Tibial nerve (tissue), 4 donors: ENCODE results near the gene OLR1. TPM values are rescaled to one million over a fixed set of nuclear protein-coding genes. Genes with fewer than 3 reads are reported as not detected.

Experiments used
- DNase-seq, 2 donors: peaks; one replicate each; pipeline ENCODE4 v3.0.0-alpha.2; 2019; ENCODE audit warnings: low spot score in 2 of 2
- H3K27ac ChIP-seq, 4 donors: fragments of 200-600 bp; sonication (generic) in 3 of 4; one replicate each; pipeline ENCODE4 v1.5.1; 2017 to 2019; ENCODE audit warnings: mild to moderate bottlenecking in 1 of 4
- H3K27me3 ChIP-seq, 2 donors: fragments of 200-600 bp; sonication (generic) in 1 of 2; one replicate each; pipeline versions ENCODE4 v1.5.1 to v1.6.0; 2017 to 2019
- H3K36me3 ChIP-seq, 3 donors: fragments of 200-600 bp; sonication (generic); one replicate each; pipeline ENCODE4 v1.5.1; 2018 to 2019
- H3K4me1 ChIP-seq, 4 donors: fragments of 200-600 bp; sonication (generic) in 3 of 4; one replicate each; pipeline ENCODE4 v1.5.1; 2017 to 2019
- H3K4me3 ChIP-seq, 4 donors: fragments of 200-600 bp; sonication (generic) in 3 of 4; one replicate each; pipeline ENCODE4 v1.5.1; 2017 to 2019; ENCODE audit warnings: mild to moderate bottlenecking in 1 of 4, moderate library complexity in 1 of 4
- H3K9me3 ChIP-seq, 4 donors: fragments of 200-600 bp; sonication (generic) in 3 of 4; one replicate each; pipeline ENCODE4 v1.5.1; 2017 to 2019
- EP300 ChIP-seq, 2 donors: sonication (generic); formaldehyde crosslinking; IDR thresholded peaks; one replicate each; pipeline ENCODE4 v1.6.1; 2017; ENCODE audit warnings: antibody characterized with exemption in 2 of 2, mild to moderate bottlenecking in 1 of 2
- POLR2A ChIP-seq, 2 donors: fragments of 450-650 bp; IDR thresholded peaks; one replicate each; pipeline ENCODE4 v1.6.1; 2017; ENCODE audit warnings: antibody characterized with exemption in 2 of 2, mild to moderate bottlenecking in 2 of 2, moderate library complexity in 2 of 2
- WGBS, 2 donors: methylation state at CpG; one replicate each; pipeline ENCODE4 v1.1.5; 2018; 5-methylcytosine and 5-hydroxymethylcytosine counted together
- total RNA-seq, 4 donors: library from RNA; depleted of rRNA; stranded (reverse); fragments of >200 nt; gene quantifications; one replicate each; pipeline ENCODE4 v1.1.0, GENCODE V29; 2016
- TF ChIP-seq, protein P1 (sequence below), 5 experiments: fragments of 200-600 bp in 3 of 5; fragments of 450-650 bp in 2 of 5; sonication (generic) in 3 of 5; IDR thresholded peaks; one replicate each; pipeline ENCODE4 v1.5.1; 2016 to 2019; ENCODE audit warnings: antibody characterized with exemption in 5 of 5, mild to moderate bottlenecking in 3 of 5, moderate library complexity in 2 of 5

The OLR1 gene
- total RNA-seq, 4 donors from 2014 or later = 0.84 to 18.1 (median 2.2) TPM

- Histone ChIP-seq H3K4me1 (peaks cover 0 to 5% (median 0%) of the 10 kb centered on the region in 4 donors), H3K27ac (no peak overlapping the region), H3K4me3 (no peak overlapping the region), H3K9me3 (no peaks in the 10 kb centered on the region), H3K27me3 (no peaks in the 10 kb centered on the region), H3K36me3 (no peaks in the 10 kb centered on the region)
- TF ChIP-seq POLR2A (IDR thresholded peaks at IDR 0.05) = no peak
- TF ChIP-seq, protein P1, sequence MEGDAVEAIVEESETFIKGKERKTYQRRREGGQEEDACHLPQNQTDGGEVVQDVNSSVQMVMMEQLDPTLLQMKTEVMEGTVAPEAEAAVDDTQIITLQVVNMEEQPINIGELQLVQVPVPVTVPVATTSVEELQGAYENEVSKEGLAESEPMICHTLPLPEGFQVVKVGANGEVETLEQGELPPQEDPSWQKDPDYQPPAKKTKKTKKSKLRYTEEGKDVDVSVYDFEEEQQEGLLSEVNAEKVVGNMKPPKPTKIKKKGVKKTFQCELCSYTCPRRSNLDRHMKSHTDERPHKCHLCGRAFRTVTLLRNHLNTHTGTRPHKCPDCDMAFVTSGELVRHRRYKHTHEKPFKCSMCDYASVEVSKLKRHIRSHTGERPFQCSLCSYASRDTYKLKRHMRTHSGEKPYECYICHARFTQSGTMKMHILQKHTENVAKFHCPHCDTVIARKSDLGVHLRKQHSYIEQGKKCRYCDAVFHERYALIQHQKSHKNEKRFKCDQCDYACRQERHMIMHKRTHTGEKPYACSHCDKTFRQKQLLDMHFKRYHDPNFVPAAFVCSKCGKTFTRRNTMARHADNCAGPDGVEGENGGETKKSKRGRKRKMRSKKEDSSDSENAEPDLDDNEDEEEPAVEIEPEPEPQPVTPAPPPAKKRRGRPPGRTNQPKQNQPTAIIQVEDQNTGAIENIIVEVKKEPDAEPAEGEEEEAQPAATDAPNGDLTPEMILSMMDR (IDR thresholded peaks at IDR 0.05) = no peak
- no peak for TF ChIP-seq EP300 (IDR thresholded peaks at IDR 0.05)
- no peak for DNase-seq
- 62 to 70% methylated on average over 3 of the region's 3 CpGs for WGBS, 2 donors
These were observed 2.8 kb downstream of the OLR1 start for GRCh38 chr12:10169104-10169503.

DNA sequence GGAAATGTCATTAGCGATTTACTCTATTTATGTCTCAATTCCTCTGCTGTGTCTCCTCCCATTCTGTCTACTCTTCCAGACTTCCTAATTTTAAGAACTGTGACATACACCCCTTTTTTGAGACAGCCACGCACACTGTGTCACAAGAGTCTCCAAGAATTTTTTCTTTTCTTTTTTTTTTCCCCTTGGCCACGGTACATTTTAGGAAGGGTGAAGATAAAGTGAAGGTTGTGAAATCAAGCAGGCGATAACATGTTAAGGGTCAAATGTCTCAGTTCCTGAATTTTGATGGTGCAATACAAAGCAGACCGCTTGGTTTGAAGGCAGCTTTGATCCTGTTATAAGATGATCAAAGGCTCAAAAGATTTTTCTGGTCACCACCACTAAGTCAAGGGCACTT lies 4.3 kb downstream of the OLR1 start:
- H3K4me1 ChIP-seq = peaks cover 0 to 5% (median 0%) of the 10 kb centered on the region in 4 donors
- H3K9me3 ChIP-seq = no peaks in the 10 kb centered on the region
- H3K27me3 ChIP-seq = no peaks in the 10 kb centered on the region
- DNase-seq = peak in 1 of 2 donors; percentile 15
- H3K27ac ChIP-seq = peak overlapping the region in 1 of 4 donors; percentile 16
- no peak overlapping the region for H3K4me3 ChIP-seq
- H3K36me3 ChIP-seq = no peaks in the 10 kb centered on the region
- WGBS, 2 donors = 57 to 61% methylated on average over 5 of the region's 5 CpGs
- TF ChIP-seq EP300 (IDR thresholded peaks at IDR 0.05) = peak; percentile 41 to 80
- TF ChIP-seq POLR2A (IDR thresholded peaks at IDR 0.05) = no peak
- TF ChIP-seq, protein P1 (IDR thresholded peaks at IDR 0.05) = no peak

DNA sequence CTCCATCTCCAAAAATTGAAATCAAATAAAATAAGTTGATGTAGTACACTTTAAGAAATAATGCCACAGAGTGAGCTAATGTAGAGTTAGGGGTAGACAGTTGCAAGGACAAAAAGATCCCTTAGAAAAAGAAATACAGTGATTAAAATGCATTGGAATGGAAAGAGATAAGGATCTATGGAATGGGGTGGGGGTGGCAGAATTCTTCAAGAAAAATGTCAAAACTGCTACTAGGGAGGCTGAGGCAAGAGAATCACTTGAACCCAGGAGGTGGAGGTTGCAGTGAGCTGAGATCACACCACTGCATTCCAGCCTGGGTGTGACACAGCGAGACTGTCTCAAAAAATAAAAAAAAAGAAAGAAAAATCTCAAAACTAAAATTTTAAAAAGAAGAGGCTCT lies 6.5 kb downstream of the OLR1 start:
- H3K36me3 ChIP-seq = no peaks in the 10 kb centered on the region
- TF ChIP-seq POLR2A (IDR thresholded peaks at IDR 0.05) (no peak), EP300 (IDR thresholded peaks at IDR 0.05) (no peak)
- TF ChIP-seq, protein P1 (IDR thresholded peaks at IDR 0.05) = no peak
- peaks cover 0 to 7% (median 0%) of the 10 kb centered on the region in 4 donors for H3K4me1 ChIP-seq
- no peak for DNase-seq
- H3K9me3 ChIP-seq = no peaks in the 10 kb centered on the region
- no peaks in the 10 kb centered on the region for H3K27me3 ChIP-seq
- no peak overlapping the region for H3K4me3 ChIP-seq
- 0 to 33% methylated on average over 1 of the region's 1 CpG for WGBS, 2 donors
- no peak overlapping the region for H3K27ac ChIP-seq

DNA sequence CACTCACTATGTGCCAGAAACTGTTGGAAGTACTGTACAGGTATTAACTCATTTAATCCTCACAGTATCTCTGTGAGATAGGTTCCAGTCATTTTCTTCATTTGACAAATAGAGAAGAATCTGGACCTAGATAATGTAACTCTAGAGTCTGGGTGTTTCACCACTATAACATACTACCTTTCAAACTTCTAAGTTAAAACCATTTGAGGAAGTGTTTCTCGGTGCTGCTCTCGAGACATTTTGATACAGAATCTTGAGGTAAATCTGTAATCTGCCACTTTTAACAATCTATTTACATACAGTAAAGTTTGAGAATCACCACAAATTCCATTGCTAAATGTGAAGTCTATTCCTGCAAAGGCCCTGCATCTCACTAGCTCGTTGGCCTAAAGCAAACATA lies 8.8 kb downstream of the OLR1 start:
- no peaks in the 10 kb centered on the region for H3K9me3 ChIP-seq
- no peaks in the 10 kb centered on the region for H3K36me3 ChIP-seq
- peaks cover 0 to 11% (median 0%) of the 10 kb centered on the region in 4 donors for H3K4me1 ChIP-seq
- 76 to 78% methylated on average over 3 of the region's 3 CpGs for WGBS, 2 donors
- H3K27me3 ChIP-seq = no peaks in the 10 kb centered on the region
- DNase-seq = no peak
- no peak overlapping the region for H3K4me3 ChIP-seq
- no peak overlapping the region for H3K27ac ChIP-seq
- TF ChIP-seq, protein P1 (IDR thresholded peaks at IDR 0.05) = no peak
- TF ChIP-seq POLR2A (IDR thresholded peaks at IDR 0.05) (no peak), EP300 (IDR thresholded peaks at IDR 0.05) (no peak)

- H3K27me3 ChIP-seq = no peaks in the 10 kb centered on the region
These were observed 11.1 kb downstream of the OLR1 start for GRCh38 chr12:10160617-10161385.

More at GRCh38 chr12:10160617-10161385, 11.1 kb downstream of the OLR1 start:
- Histone ChIP-seq H3K27ac (no peak overlapping the region), H3K36me3 (no peaks in the 10 kb centered on the region), H3K9me3 (no peaks in the 10 kb centered on the region), H3K4me1 (peaks cover 0 to 6% (median 0%) of the 10 kb centered on the region in 4 donors), H3K4me3 (no peak overlapping the region)
- no peak for DNase-seq
- 64% methylated on average over 7 of the region's 7 CpGs for WGBS, 2 donors
- TF ChIP-seq EP300 (IDR thresholded peaks at IDR 0.05) (no peak), POLR2A (IDR thresholded peaks at IDR 0.05) (no peak)
- TF ChIP-seq, protein P1 (IDR thresholded peaks at IDR 0.05) = no peak
